VCaP (cell line): Measurements from ENCODE around the gene EPC2.
"Not testable (repeated sequence)": the region's sequence is repeated elsewhere in the genome, so short reads cannot be mapped to it uniquely, and the experiment has no call there.

ENCODE experiments used
- H3K27ac ChIP-seq: fragments of 450-650 bp; 2 replicates; pipeline ENCODE4 v1.5.1; 2017
- CTCF ChIP-seq: fragments of 450-650 bp; conservative IDR thresholded peaks from 2 replicates; pipeline ENCODE4 v1.5.1; 2017; ENCODE audit warnings: mild to moderate bottlenecking, moderate library complexity

The EPC2 gene

GRCh38 chr2:148764815-148765214 is 120.3 kb downstream of the EPC2 start:
- H3K27ac ChIP-seq, result no peak overlapping the region
- no peak for TF ChIP-seq CTCF

- TF ChIP-seq CTCF, result no peak
- H3K27ac ChIP-seq, result peak overlapping the region; percentile 75
Observed at GRCh38 chr2:148770047-148770446, 125.5 kb downstream of the EPC2 start.

- TF ChIP-seq CTCF, result no peak
- H3K27ac ChIP-seq, result no peak overlapping the region
Observed at GRCh38 chr2:148781544-148781943, 137.0 kb downstream of the EPC2 start.

GRCh38 chr2:148789059-148789458 is 144.5 kb downstream of the EPC2 start:
- H3K27ac ChIP-seq, result no peak overlapping the region
- TF ChIP-seq CTCF, result no peak

GRCh38 chr2:148790172-148790571 is 145.6 kb downstream of the EPC2 start:
- H3K27ac ChIP-seq, result not testable (repeated sequence)

GRCh38 chr2:148794558-148794957 is 150.0 kb downstream of the EPC2 start:
- H3K27ac ChIP-seq, result no peak overlapping the region
- TF ChIP-seq CTCF, result no peak

- no peak for TF ChIP-seq CTCF
- H3K27ac ChIP-seq, result no peak overlapping the region
Observed at GRCh38 chr2:148796735-148797512, 152.4 kb downstream of the EPC2 start.

GRCh38 chr2:148802448-148803220 is 158.1 kb downstream of the EPC2 start:
- no peak overlapping the region for H3K27ac ChIP-seq
- TF ChIP-seq CTCF, result no peak
